ENCODE data around the gene GGNBP2.
"Not testable (repeated sequence)": the region's sequence is repeated elsewhere in the genome, so short reads cannot be mapped to it uniquely, and the experiment has no call there.

GRCh38 chr17:36605028-36605427 is 60.3 kb downstream of the GGNBP2 start:
- TF ChIP-seq CTCF (IDR thresholded peaks at IDR 0.05; ENCODE audit: low read depth, low read length); EZH2phosphoT487 (IDR thresholded peaks at IDR 0.05; ENCODE audit: low read depth): not testable (repeated sequence)

Measured in OCI-LY3 (cell line).